GM12892 (cell line): ENCODE results near the gene SIAH3.

Source experiments
- POLR2A ChIP-seq: IDR thresholded peaks from 2 replicates; pipeline ENCODE4 v1.6.1; 2011; ENCODE audit warnings: low read depth, low read length, control low read depth
- POLR2AphosphoS5 ChIP-seq: IDR thresholded peaks from 2 replicates; pipeline ENCODE4 v1.6.1; 2011; ENCODE audit warnings: low read depth, low read length, control low read depth

GRCh38 chr13:45885194-45885593 is 33.6 kb upstream of the SIAH3 start:
- TF ChIP-seq POLR2AphosphoS5 (no peak), POLR2A (no peak)
